ENCODE results near the gene PVALEF. TPM values are rescaled to one million over a fixed set of nuclear protein-coding genes. Genes with fewer than 3 reads are reported as not detected.

PVALEF gene
- total and polyA plus RNA-seq, 2 of the 13 experiments (the other 11 are each of a cell fraction or from before 2014, with no cell fraction given) = 0.18 TPM

DNA sequence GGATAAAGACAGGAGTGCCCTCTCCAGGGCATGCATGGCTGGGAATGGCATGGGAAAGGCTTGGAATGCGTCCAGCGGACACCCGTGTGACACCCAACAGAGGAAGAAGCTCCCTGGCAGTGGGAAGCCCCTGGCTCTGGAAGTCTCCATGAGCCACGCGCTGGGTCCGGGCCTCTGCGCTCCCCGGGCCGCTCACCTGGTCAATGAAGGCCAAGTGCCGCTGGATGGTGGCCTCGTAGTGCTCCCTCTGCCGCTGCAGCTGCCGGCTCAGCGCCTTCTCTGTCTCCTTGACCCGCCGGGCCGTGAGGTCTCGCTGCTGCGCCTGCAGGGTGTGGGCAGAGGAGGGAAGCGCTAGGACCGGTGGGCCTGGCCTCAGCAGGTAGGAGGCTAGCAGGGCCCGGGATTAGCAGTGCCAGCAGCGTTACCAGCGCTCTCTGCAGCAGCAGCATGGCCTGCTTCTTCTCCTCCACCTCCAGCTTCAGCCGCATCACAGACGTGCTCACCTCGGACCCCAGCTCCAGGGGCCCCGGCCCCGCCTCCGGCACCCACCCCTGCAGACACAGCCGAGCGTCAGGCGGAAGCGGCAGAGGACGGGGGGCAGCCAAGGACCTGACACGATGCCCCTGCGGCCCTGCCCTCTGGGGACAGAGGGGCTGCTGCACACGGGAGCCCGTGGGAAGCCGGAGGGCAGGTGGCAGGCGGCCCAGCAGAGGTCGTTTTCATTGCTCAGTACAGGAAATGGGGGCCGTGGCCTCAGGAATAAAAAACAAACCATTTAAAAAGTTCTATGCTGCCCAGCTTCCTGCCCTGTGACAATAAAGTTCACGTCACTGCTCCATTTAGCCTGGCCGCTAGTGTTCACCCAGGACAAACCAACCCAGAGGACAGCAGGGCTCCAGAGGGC is 31.4 kb downstream of the PVALEF start:
- POLR2A ChIA-PET = no interaction called here
- Histone ChIP-seq H3K27me3 (ENCODE audit: control insufficient read depth in 1 of 2, insufficient read depth in 2 of 2, low read length in 2 of 2) (no peaks in the 10 kb centered on the region), H3K9me3 (ENCODE audit: low read length) (no peaks in the 10 kb centered on the region), H3K4me2 (ENCODE audit: low read depth, low read length) (no peak overlapping the region), H4K20me1 (ENCODE audit: insufficient read depth, low read length) (no peaks in the 10 kb centered on the region; the same call in 1 of the 2 replicates), H2AFZ (ENCODE audit: low read length) (no peak overlapping the region), H3K79me2 (ENCODE audit: insufficient read depth, low read length) (no peaks in the 10 kb centered on the region), H3K4me1 (ENCODE audit: insufficient read depth, low read length) (no peaks in the 10 kb centered on the region), H3K9ac (ENCODE audit: insufficient read depth, low read depth, low read length) (no peak overlapping the region), H3K36me3 (replicated peaks in 1 of 2; ENCODE audit: control insufficient read depth in 1 of 2, insufficient read depth in 2 of 2, low read length in 2 of 2) (peaks cover 15 to 33% of the 10 kb centered on the region in 2 experiments; a peak in 4 of 5 replicates), H3K4me3 (replicated peaks in 1 of 3; ENCODE audit: insufficient read depth in 1 of 3, low read depth in 2 of 3, low read length in 3 of 3) (no peak overlapping the region), H3K27ac (ENCODE audit: extremely low read length, insufficient read depth, low read length) (no peak overlapping the region)
- in situ Hi-C loops (cut with HindIII; ENCODE audit: extremely low pct_ligation_motif_present, low pct_unique_long_range_greater_than_20kb) (no loop called here), intact Hi-C loops (cut with micrococcal nuclease; ENCODE audit: unreplicated experiment) (no loop called here)
- no peak for DNase-seq (ENCODE audit: low spot score)
- TF ChIP-seq ZNF274 (CRISPR knock-in tag; IDR thresholded peaks at IDR 0.05) (0 out of 2 replicates have a peak, but pooled peaks have one; percentile 32), EHMT2 (IDR thresholded peaks at IDR 0.05; ENCODE audit: borderline replicate concordance, low read depth, low read length) (no peak), EZH2 (conservative IDR thresholded peaks at IDR 0.05; ENCODE audit: low read depth, low read length) (no peak), ZNF619 (CRISPR knock-in tag; IDR thresholded peaks at IDR 0.05) (no peak), ZKSCAN5 (CRISPR knock-in tag; IDR thresholded peaks at IDR 0.05) (no peak), AGO2 (optimal IDR thresholded peaks at IDR 0.05; ENCODE audit: low read depth, low read length) (peak; percentile 36), E2F5 (CRISPR knock-in tag; conservative IDR thresholded peaks at IDR 0.05) (no peak), ZNF776 (CRISPR knock-in tag; IDR thresholded peaks at IDR 0.05) (no peak)
- TF ChIP-seq, protein P1, sequence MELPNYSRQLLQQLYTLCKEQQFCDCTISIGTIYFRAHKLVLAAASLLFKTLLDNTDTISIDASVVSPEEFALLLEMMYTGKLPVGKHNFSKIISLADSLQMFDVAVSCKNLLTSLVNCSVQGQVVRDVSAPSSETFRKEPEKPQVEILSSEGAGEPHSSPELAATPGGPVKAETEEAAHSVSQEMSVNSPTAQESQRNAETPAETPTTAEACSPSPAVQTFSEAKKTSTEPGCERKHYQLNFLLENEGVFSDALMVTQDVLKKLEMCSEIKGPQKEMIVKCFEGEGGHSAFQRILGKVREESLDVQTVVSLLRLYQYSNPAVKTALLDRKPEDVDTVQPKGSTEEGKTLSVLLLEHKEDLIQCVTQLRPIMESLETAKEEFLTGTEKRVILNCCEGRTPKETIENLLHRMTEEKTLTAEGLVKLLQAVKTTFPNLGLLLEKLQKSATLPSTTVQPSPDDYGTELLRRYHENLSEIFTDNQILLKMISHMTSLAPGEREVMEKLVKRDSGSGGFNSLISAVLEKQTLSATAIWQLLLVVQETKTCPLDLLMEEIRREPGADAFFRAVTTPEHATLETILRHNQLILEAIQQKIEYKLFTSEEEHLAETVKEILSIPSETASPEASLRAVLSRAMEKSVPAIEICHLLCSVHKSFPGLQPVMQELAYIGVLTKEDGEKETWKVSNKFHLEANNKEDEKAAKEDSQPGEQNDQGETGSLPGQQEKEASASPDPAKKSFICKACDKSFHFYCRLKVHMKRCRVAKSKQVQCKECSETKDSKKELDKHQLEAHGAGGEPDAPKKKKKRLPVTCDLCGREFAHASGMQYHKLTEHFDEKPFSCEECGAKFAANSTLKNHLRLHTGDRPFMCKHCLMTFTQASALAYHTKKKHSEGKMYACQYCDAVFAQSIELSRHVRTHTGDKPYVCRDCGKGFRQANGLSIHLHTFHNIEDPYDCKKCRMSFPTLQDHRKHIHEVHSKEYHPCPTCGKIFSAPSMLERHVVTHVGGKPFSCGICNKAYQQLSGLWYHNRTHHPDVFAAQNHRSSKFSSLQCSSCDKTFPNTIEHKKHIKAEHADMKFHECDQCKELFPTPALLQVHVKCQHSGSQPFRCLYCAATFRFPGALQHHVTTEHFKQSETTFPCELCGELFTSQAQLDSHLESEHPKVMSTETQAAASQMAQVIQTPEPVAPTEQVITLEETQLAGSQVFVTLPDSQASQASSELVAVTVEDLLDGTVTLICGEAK (IDR thresholded peaks at IDR 0.05) = no peak
- TF ChIP-seq, protein P1 (CRISPR knock-in tag; IDR thresholded peaks at IDR 0.05) = no peak
- CTCF ChIA-PET (ENCODE audit: low intra/inter-chr PET ratio, low total read pairs) = no interaction called here
- ATAC-seq = no peak
- no TSS peak for BruUV-seq (replicated peaks)
- WGBS (ENCODE audit: low lambda C conversion rate) = 93% methylated on average over 45 of the region's 45 CpGs
- no peak for FAIRE-seq
